GM12891 (cell line): Measurements from ENCODE around the gene NACC2.

Experiments
- POLR2A ChIP-seq: IDR thresholded peaks from 2 replicates; pipeline ENCODE4 v1.6.1; 2011; ENCODE audit warnings: low read depth, low read length, control low read depth
- POLR2AphosphoS5 ChIP-seq: IDR thresholded peaks from 2 replicates; pipeline ENCODE4 v1.6.1; 2011; ENCODE audit warnings: low read depth, low read length, control low read depth
- SPI1 ChIP-seq: IDR thresholded peaks from 2 replicates; pipeline ENCODE4 v1.6.1; 2011; ENCODE audit warnings: low read depth, low read length, control low read depth

GRCh38 chr9:136002881-136003280, 92.2 kb downstream of the NACC2 start:
- TF ChIP-seq SPI1 (no peak), POLR2AphosphoS5 (no peak), POLR2A (no peak)
